HG03039 (cell line): ENCODE data around the gene SH3RF3.
"Not testable (repeated sequence)": the region's sequence is repeated elsewhere in the genome, so short reads cannot be mapped to it uniquely, and the experiment has no call there.

Experiments used
- ATAC-seq: cut with Tn5 transposase; IDR thresholded peaks from one replicate; pipeline ENCODE4 v1.9.1; 2021; ENCODE audit warnings: mild to moderate bottlenecking, moderate library complexity; ENCODE audit not compliant: unreplicated experiment

SH3RF3 gene

DNA sequence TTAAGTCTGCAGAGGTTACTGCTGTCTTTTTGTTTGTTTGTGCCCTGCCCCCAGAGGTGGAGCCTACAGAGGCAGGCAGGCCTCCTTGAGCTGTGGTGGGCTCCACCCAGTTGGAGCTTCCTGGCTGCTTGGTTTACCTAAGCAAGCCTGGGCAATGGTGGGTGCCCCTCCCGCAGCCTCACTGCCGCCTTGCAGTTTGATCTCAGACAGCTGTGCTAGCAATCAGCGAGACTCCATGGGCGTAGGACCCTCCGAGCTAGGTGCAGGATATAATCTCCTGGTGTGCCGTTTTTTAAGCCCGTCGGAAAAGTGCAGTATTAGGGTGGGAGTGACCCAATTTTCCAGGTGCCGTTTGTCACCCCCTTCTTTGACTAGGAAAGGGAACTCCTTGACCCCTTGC is 11.8 kb upstream of the SH3RF3 start:
- ATAC-seq = not testable (repeated sequence)

DNA sequence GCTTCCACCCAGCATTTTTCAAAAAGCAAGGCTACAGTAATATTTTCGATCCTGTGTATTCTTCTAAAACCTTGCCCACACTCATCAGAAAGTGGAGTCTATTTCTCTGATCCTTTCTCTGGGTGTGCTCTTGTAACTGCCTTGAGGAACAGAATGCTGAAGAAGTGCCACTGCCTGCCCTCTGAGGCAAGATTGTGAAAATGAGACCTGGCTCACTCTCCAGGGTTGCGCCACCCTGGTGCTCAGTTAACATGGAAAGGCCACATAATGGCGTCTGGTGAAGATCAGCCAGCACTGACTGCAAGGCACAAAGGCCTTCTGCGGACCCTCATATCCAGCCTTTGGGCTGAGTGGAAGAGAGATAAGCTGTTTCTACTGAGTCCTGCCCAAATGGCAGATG is 11.2 kb upstream of the SH3RF3 start:
- ATAC-seq = no peak

DNA sequence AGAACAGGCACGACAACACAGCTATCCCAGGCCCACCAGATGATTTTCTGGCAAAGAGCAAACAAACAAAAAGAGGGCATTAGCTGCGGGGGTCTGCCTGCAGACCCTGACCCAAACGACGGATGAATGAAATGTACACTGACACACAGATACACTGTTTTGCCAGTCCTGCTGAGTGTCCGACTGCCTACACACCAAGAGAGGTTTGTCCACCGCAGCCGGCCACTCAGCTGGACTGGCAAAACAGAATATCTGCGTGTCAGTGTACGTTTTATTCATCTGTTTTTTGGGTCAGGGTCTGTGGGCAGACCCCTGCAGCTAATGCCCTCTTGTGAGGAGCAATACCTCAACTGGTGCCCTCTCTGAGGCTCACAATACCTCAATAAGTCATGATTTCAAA is 10.7 kb upstream of the SH3RF3 start:
- ATAC-seq = no peak

DNA sequence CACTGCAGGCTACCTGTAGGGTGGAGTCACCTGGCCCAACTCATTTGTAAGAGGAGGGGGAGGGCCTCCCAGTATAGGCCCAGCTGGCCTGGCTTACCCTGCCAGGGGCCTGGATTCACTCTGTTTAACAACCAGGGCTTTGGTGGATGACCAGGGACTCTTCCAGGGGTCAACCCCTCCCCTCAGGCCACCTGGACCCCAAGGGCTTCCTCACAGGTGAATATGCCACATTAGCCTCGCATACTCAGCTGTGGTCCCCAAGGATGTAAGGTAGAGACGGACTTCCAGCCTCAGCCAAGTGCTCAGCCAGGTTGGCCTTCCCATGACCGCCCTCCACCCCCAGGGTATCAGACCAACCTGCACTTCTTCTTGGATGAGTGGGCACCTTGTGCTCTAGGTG is 8.8 kb upstream of the SH3RF3 start:
- no peak for ATAC-seq

DNA sequence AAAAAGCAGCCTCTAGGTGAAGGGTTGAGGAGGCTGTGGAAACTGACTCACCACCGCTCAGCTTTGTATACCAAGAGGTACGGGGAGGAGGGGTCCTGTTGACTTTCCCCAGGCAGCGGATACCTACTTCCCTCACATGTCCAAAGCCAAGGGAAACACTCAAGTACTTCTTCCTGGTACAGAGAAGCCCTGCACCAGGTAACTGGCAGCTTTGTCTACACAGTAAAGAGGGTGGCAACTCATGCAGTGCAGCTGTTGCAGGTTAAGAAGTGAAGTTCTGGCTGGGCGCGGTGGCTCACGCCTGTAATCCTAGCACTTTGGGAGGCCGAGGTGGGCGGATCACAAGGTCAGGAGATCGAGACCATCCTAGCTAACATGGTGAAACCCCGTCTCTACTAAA is 8.3 kb upstream of the SH3RF3 start:
- not testable (repeated sequence) for ATAC-seq

DNA sequence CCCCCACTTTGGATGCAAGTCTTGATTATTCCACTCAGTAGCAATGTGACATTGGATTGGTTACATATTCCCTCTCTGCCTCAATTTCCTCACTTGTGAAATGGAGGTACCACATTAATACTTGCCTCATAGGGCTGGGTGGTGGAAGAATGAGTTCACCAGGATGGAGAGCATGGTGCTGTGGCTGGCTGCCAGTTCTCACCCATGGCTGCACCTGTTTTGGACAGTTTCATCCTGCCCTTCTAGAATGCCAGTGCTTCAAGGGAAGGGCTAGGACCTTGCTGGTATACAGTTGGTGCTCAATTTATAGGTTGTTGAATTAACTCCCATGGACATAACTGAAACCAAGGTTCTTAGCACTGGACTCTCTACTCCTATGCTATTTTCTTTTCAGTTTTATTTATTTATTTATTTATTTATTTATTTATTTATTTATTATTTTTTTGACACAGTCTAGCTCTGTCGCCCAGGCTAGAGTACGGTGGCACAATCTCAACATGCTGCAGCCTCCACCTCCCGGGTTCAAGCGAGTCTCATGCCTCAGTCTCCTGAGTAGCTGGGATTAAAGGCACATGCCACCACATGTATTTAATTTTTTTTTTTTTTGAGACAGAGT is 5.3 kb upstream of the SH3RF3 start:
- no peak for ATAC-seq

DNA sequence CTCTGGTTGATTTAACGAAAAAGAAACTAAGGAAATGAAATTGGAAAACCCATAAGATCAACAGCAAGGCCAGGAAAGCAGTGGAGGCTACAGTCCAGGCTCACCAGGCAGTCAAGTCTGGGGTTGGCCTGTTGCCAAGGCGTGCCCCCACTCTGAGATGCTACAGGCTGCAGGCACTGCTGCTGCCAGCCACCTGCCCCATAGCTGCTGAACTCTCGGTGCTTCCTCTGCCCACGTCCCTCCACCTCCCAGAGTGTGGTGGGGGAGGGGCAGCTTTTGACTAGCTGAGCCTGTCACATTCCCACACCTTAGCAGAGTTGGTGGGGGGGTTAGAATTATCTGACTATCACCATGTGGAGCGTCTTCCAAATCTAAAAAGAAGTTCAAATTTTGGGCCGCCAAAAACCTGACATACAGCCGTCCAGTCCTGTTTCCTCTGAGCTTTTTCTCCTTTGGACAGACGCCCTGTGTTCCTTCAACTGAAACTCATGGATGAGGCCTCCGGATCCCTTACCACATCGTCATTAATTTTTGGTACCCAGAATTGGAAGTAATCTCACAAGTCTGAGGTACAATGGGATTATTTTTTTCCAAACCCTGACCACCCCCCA is 3.9 kb upstream of the SH3RF3 start:
- ATAC-seq = no peak

DNA sequence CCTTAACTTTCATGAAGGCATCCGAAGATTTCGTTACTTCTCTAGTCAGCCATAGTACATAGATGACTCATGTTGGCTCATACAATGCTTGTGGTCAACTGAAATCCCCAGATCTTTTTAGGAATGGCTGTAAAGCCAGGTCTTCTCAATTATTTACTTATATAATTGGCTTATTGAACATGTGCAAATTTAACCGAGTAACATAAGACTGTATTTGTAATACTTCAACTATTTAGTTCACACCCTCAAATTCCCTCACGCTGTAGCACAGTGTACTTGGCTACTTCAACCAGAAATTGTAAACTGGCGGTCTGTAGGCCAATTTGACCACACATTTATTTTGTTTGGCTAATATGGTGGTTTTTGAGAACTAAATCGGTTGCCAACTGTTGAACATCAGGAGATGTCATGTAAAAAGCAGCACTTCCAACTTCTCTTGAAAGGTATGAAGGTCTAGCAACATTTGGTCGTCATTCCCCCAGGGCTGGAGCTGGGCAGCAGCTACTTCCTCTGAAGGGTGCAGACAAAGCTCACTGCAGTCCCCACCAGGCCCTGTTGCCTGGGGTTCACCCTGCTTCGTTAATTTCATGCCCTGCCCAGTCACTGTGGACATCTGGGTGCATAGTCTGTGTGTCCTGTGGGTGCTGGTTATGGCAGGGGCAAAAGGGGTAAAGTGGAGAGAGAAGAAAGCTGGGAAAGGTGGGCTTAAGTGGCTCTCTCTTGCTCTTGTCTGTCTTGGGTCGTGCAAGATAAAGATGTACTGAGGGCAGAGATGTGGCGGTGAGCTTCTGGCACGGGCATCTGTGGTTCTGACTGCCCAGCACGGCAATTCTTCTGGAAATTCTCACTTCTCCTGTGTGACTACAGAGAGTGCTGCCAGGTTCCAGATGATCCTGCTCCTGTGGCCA is 3.2 kb upstream of the SH3RF3 start:
- ATAC-seq = no peak

DNA sequence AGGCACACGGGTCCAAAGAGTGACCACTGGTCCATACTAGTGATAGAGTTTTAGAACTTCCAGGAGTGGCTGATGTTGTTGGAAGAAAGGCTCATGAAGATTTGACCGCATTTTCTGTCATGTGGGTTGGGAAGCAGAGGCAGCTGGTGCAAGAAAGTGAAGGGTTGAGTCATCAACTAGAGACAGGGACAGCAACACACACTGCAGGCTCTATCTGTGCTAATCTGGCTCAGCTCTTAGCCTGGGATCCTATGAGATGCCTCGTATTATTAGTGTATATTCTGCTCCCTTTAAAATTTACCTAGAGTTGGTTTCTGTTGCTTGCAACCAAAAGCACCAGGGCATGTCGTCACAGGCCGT is 2.5 kb upstream of the SH3RF3 start:
- no peak for ATAC-seq

DNA sequence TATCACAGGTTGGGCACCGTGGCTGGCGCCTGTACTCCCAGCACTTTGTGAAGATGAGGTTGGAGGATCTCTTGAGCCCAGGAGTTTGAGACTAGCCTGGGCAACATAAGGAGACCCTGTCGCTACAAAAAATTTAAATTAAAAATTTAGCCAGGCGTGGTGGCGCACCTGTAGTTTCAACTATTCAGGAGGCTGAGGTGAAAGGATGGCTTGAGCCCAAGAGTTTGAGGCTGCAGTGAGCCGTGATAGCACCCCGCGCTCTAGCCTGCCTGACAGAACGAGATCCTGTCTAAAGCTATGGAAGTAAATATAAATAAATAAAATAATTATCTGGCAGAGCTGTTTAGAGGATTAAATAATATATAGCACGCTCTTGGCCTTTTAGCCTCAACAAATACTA is 1.4 kb upstream of the SH3RF3 start:
- no peak for ATAC-seq

DNA sequence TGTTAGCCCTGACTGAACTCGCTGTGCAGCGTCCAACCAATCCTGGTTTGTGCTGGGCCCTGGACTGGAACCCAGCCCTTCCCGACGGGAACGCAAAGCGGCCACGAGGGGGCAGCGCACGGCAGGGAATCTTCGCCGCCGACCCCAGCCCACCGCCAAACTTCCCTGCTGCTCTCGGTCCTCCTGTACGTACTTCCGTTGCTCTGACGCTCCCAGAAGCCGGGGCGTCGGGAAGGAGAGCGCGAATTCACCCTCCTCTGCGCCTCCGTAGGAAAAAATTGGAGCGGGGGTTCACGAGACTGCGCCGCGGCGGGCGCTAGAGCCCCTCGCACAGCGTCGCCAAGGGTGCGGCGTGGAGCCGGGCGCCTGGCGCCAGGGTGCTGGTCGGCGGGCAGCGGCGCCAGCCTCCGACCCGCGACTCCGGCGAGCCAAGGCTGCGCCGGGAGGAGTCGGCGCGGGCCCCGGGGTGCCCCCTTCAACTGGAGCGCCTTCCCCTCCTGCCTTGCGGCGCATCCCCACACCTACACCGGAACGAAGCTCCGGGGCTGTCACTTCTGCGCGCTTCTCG is 873 bp upstream of the SH3RF3 start:
- no peak for ATAC-seq

DNA sequence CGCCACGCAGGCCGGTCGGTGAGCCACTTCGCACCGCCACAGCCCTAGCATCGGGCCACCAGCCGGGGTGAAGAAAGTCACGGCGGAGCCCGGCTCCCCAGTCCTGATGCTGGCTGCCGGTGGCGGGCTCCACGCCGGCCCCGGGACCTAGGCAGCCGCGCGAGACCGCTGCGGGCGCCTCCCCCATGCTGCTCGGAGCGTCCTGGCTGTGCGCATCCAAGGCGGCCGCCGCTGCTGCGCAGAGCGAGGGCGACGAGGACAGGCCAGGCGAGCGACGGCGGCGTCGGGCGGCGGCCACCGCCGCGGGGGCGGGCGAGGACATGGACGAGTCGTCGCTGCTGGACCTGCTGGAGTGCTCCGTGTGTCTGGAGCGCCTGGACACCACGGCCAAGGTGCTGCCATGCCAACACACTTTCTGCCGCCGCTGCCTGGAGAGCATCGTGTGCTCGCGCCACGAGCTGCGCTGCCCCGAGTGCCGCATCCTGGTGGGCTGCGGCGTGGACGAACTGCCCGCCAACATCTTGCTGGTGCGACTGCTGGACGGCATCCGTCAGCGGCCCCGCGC is 433 bp downstream of the SH3RF3 start:
- no peak for ATAC-seq

DNA sequence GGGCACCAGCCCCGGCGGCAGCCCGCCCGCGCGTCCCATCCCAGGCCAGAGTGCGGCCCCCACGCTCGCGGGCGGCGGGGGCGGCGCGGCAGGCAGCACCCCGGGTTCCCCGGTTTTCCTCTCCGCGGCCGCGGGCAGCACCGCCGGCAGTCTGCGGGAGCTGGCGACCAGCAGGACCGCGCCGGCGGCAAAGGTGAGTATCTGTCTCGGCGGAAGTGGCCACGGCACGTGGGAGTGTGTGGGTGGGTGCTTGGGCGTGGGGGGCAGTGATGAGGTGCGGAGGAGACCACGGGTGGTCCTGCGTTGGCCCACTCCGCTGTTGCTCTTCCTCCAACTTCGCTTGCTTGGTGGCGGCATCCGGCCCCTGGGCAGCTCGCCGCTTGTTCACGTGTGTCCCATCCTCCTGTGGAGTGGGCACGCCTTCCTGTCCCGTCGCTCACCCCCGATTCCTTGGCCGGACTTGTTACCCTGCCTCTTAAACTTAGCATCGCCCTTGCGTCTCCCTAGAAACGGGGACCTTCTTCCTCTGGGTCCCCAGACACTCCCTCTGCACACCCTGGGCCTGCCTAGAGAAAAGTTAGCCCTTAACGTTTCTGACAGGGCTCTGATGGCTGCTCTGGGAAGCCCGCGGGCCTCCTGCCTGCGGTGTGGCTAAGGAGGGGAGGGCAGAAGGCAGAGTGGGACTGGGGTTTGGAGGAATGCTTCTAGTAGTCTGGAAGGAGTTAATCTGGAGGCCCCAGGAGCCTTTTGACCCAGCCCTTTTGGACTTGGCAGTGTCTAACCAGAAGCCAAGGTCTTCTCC is 1.1 kb downstream of the SH3RF3 start:
- no peak for ATAC-seq

DNA sequence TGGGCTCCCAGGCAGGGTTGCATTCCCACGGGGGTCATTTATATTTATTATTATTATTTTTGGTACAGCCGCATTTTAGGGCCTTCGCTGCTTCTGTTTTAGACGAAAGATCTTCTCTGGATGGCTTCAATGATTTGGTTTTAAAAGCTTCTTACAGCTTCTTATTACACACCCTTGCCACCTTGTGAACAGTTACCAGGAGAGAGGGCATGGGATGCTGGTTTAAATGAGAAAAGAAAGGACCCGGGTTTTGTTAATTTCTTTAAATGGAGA is 1.7 kb downstream of the SH3RF3 start:
- no peak for ATAC-seq

DNA sequence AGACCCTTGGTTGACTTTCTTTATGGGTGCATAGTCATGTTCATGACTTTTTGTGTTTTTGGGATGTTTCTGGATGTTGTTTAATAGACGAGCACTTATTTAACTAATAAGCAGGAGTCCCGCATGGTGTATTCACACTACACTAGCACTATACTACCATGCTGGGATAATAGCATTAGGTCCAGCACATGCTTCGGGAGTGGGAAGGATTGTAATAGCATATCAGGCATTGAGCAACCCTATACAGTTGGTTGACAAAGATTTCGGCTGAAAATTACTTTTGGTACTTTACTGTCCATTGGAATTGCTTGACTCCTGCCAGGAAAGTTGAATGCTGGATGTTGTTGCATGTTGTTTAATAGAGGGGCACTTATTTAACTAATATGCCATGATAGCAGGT is 2.8 kb downstream of the SH3RF3 start:
- no peak for ATAC-seq

DNA sequence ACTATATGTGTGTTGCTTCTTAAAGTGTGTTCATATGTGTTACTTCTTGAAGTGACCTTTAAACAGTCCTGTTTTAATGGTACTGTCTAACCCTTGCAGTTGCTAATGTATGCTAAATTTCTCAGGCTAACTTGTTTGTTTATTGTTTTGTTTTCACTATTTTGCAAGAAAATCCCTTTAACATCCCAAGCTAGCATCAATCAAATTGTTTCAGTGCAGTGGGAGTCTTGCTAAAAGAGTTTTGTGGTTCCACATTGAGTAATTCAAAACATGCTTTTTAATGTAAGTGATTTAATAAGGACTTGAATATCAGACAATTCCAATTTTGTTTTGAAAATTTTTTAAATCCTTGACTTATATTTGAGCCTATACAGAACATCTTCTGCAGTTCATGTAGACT is 3.6 kb downstream of the SH3RF3 start:
- ATAC-seq = no peak

DNA sequence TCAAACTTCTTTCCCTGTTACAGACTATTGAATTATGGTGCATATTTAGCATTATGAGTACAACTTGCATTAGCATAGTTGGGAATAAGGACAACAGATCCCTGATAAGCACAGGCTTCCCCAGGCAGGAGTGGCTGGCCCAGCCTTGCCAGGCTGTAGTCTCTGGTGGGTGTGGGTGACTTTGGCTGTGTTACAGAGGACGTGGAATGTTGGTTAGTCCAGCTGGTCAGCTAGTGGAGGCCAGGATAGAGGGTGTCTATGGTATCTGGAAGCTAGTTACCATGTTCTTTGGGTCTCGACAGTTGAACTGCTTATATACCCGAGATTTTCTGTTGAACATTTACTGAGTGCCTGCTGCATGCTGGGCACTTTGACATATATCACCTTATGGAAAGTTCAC is 4.7 kb downstream of the SH3RF3 start:
- no peak for ATAC-seq

DNA sequence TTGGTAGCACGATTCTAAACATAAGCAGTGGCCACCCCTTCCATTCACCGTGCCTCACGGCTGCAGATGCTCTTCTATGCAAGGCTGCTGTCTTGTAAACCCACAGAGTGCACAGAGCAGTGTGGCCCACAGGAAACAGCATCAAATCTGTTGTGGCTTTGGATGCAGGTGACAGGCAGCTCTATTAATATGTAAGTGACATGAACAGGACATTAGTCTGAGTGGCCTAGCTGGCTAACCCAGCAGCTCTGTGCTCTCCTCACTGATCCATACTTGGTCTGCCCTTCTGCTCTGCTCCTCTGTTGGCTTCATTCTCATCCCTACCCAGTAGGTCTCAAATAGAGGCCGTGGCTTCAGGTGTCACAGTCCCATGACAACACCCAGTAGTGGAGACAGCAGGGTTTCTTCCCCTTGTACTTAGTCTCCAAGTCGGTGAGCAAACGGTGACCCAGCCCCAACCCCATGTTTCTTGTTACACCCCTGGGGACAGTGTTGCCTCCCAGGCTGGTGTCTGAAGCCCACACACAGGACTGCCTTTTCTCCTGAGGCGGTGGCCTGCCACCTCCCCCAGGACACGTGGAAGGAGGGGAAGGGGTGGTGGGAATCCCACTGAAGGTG is 5.8 kb downstream of the SH3RF3 start:
- no peak for ATAC-seq

DNA sequence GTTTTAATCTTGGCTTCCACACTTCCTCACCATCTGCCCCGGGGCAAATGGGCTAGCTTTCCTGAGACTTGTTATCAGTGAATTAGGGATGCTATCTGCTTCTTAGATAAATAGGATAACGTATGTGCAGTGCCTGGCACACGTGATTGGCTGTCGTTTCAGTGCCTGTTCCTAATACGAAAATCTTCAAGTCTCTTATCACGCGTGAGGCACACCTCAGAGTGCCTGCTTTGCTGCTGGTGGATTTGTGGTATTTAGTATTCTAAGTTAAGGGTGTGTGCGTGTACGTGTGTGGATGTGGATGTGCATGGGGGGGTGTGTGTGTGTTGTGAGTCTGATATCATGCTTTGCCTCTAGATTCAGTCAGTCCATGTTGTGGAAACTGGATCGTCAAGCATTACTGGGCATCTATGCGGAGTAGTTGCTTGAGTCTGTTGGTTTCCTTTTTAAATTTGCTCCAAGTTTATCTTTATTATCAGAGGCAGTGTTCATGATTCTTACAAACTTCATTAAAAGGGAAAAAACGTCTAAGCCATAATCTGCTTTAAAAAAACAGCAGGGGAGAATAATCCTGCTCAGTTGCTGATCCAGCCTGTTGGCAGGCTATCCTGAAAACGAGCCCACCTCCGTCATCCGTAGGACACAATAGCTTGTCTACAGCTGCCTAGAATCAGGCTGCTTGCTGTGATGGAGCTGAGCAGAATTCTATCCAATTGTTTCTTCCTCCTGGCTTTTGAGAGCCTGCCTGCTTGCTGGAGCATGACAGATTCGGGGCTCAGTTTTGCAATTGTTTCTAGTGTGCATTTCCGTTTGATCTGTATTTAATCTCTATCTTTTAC is 6.6 kb downstream of the SH3RF3 start:
- ATAC-seq = no peak

DNA sequence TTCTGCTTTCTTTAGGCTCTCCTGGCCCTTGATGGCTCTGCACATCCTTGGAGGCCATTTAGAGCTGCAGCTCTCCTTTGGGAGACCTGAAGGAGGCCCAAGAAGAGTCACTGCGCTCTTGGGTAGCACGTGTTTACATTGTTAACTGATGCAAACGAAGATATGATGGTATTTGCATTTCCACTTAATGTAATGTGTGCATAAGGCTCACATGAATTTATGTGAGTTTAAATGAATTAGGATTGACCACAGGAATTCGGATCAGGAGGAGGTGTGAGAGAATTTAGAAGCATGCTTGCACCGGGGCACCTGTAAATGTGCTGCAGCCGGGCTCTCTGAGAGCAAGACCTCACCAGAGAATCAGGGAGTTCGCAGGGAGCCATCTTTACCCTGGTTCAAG is 7.5 kb downstream of the SH3RF3 start:
- ATAC-seq = no peak
